ENCODE measurements around the gene AADACL4. TPM values are rescaled to one million over a fixed set of nuclear protein-coding genes. Genes with fewer than 3 reads are reported as not detected.
"Not testable (repeated sequence)": the region's sequence is repeated elsewhere in the genome, so short reads cannot be mapped to it uniquely, and the experiment has no call there.

AADACL4 gene
- total and polyA plus RNA-seq, 2 donors (not counting 1 experiment from before 2014, with no cell fraction given) = not detected

GRCh38 chr1:12712929-12713328, 69.0 kb downstream of the AADACL4 start:
- CTCF ChIA-PET = no interaction called here
- H3K27me3 Mint-ChIP-seq = peaks cover 46% of the 10 kb centered on the region
- ATAC-seq (ENCODE audit: low read depth) = no peak

GRCh38 chr1:12713651-12714050, 69.8 kb downstream of the AADACL4 start:
- H2AFZ ChIP-seq (ENCODE audit: insufficient read depth, low read depth, low read length, poor library complexity, severe bottlenecking); H3K4me2 ChIP-seq (replicated peaks; ENCODE audit: low read depth, low read length, poor library complexity, severe bottlenecking); H3K36me3 ChIP-seq (replicated peaks in 1 of 2; ENCODE audit: control extremely low read depth in 1 of 2, control insufficient read depth in 1 of 2, extremely low read depth in 1 of 2, insufficient read depth in 2 of 2, low read length in 1 of 2); intact Hi-C loops (cut with micrococcal nuclease); H3K9me3 ChIP-seq (ENCODE audit: control extremely low read depth in 1 of 3, control insufficient read depth in 2 of 3, insufficient read depth in 1 of 3, low read length in 2 of 3); H3K4me1 ChIP-seq (ENCODE audit: control insufficient read depth in 2 of 2, insufficient read depth in 2 of 2, low read length in 2 of 2); H3K4me3 ChIP-seq (ENCODE audit: control extremely low read depth in 1 of 5, extremely low read depth in 1 of 5, insufficient read depth in 1 of 5, low read depth in 2 of 5, low read length in 4 of 5); POLR2A ChIA-PET; ATAC-seq (ENCODE audit: low read depth); H4K20me1 ChIP-seq (ENCODE audit: control insufficient read depth, insufficient read depth, low read length, poor library complexity, severe bottlenecking); H3K4me1 Mint-ChIP-seq; DNase-seq; H3K9ac ChIP-seq (ENCODE audit: low read length); H3K27me3 ChIP-seq (replicated peaks in 1 of 4; ENCODE audit: control extremely low read depth in 1 of 4, control insufficient read depth in 3 of 4, insufficient read depth in 4 of 4, low read length in 3 of 4); H3K79me2 ChIP-seq (ENCODE audit: control insufficient read depth, insufficient read depth, low read length); H3K9me3 Mint-ChIP-seq (ENCODE audit: insufficient read depth); H3K27ac Mint-ChIP-seq; H3K4me3 Mint-ChIP-seq; H3K27ac ChIP-seq (ENCODE audit: low read length in 2 of 2); CTCF ChIA-PET: not testable (repeated sequence)
- H3K27me3 Mint-ChIP-seq = peaks cover 46% of the 10 kb centered on the region
- WGBS (ENCODE audit: insufficient coverage) = 85% methylated on average over 4 of the region's 5 CpGs

More at GRCh38 chr1:12712929-12713328, 69.0 kb downstream of the AADACL4 start:
- Histone ChIP-seq H3K4me2 (replicated peaks; ENCODE audit: low read depth, low read length, poor library complexity, severe bottlenecking) (no peak overlapping the region), H3K36me3 (replicated peaks in 1 of 2; ENCODE audit: control extremely low read depth in 1 of 2, control insufficient read depth in 1 of 2, extremely low read depth in 1 of 2, insufficient read depth in 2 of 2, low read length in 1 of 2) (no peaks in the 10 kb centered on the region), H3K27me3 (replicated peaks in 1 of 4; ENCODE audit: control extremely low read depth in 1 of 4, control insufficient read depth in 3 of 4, insufficient read depth in 4 of 4, low read length in 3 of 4) (no peaks in the 10 kb centered on the region), H3K9ac (ENCODE audit: low read length) (no peak overlapping the region), H3K4me1 (ENCODE audit: control insufficient read depth in 2 of 2, insufficient read depth in 2 of 2, low read length in 2 of 2) (no peaks in the 10 kb centered on the region), H3K27ac (ENCODE audit: low read length in 2 of 2) (no peak overlapping the region), H3K79me2 (ENCODE audit: control insufficient read depth, insufficient read depth, low read length) (no peaks in the 10 kb centered on the region), H4K20me1 (ENCODE audit: control insufficient read depth, insufficient read depth, low read length, poor library complexity, severe bottlenecking) (no peaks in the 10 kb centered on the region), H3K9me3 (ENCODE audit: control extremely low read depth in 1 of 3, control insufficient read depth in 2 of 3, insufficient read depth in 1 of 3, low read length in 2 of 3) (no peaks in the 10 kb centered on the region), H3K4me3 (ENCODE audit: control extremely low read depth in 1 of 5, extremely low read depth in 1 of 5, insufficient read depth in 1 of 5, low read depth in 2 of 5, low read length in 4 of 5) (no peak overlapping the region), H2AFZ (ENCODE audit: insufficient read depth, low read depth, low read length, poor library complexity, severe bottlenecking) (no peak overlapping the region)
- WGBS (ENCODE audit: insufficient coverage) = 96% methylated on average over 8 of the region's 8 CpGs
- POLR2A ChIA-PET = no interaction called here
- no peak overlapping the region for H3K27ac Mint-ChIP-seq
- H3K4me1 Mint-ChIP-seq = no peaks in the 10 kb centered on the region
- no peak overlapping the region for H3K4me3 Mint-ChIP-seq
- intact Hi-C loops (cut with micrococcal nuclease) = no loop called here
- TF ChIP-seq EZH2 (IDR thresholded peaks at IDR 0.05; ENCODE audit: borderline replicate concordance, insufficient read depth, low read depth, low read length, poor library complexity, severe bottlenecking) = no peak
- no peak for DNase-seq
- no peaks in the 10 kb centered on the region for H3K9me3 Mint-ChIP-seq (ENCODE audit: insufficient read depth)

All from B cell (primary cell).